B cell (primary cell): ENCODE measurements around the gene CALN1. TPM values are rescaled to one million over a fixed set of nuclear protein-coding genes. Genes with fewer than 3 reads are reported as not detected.

Source experiments
- ATAC-seq: fragments of 200-7000 bp; cut with Tn5 transposase; one replicate; pipeline ENCODE4 v1.10.0; 2021; ENCODE audit warnings: low read depth, mild to moderate bottlenecking, moderate number of reproducible peaks, moderate library complexity
- CTCF ChIA-PET: fragments of 350-600 bp; sonication (Branson Sonifier 250); formaldehyde crosslinking; loops from one replicate; lab custom pipeline; 2021; ENCODE audit warnings: antibody characterized with exemption, inconsistent platforms; lab: Charles Lee
- POLR2A ChIA-PET: fragments of 350-600 bp; sonication (Branson Sonifier 250); formaldehyde crosslinking; loops from one replicate; lab custom pipeline; 2021; ENCODE audit warnings: antibody characterized with exemption; lab: Charles Lee
- DNase-seq: peaks from one replicate; pipeline ENCODE4 v3.0.0; 2013
- H2AFZ ChIP-seq: 2 replicates; pipeline ENCODE4 v1.6.1; 2012; ENCODE audit warnings: mild to moderate bottlenecking, low read depth, low read length; ENCODE audit not compliant: insufficient read depth, poor library complexity, severe bottlenecking
- H3K27ac ChIP-seq, 2 donors: 1 replicate in 1 of 2; 2 replicates in 1 of 2; pipeline ENCODE4 v1.5.1; 2012 to 2013; ENCODE audit warnings: low read length in 2 of 2, mild to moderate bottlenecking in 2 of 2, moderate library complexity in 1 of 2
- H3K27me3 ChIP-seq, 4 experiments: fragments of 200-600 bp in 1 of 4; sonication (generic) in 1 of 4; replicated peaks in 1 of 4; 1 replicate in 2 of 4; 2 replicates in 2 of 4; pipeline versions ENCODE4 v1.6.1 to v1.7.0; 2013 to 2016; ENCODE audit warnings: low read length in 3 of 4, mild to moderate bottlenecking in 2 of 4, mixed read lengths in 1 of 4, moderate library complexity in 1 of 4; ENCODE audit not compliant: insufficient read depth in 4 of 4, control insufficient read depth in 3 of 4; ENCODE audit errors: control extremely low read depth in 1 of 4
- H3K36me3 ChIP-seq, 2 experiments: replicated peaks in 1 of 2; 1 replicate in 1 of 2; 2 replicates in 1 of 2; pipeline versions ENCODE4 v1.6.1 to v1.7.1; 2013; ENCODE audit warnings: low read length in 1 of 2; ENCODE audit not compliant: insufficient read depth in 2 of 2, control insufficient read depth in 1 of 2; ENCODE audit errors: control extremely low read depth in 1 of 2, extremely low read depth in 1 of 2
- H3K4me1 ChIP-seq, 2 donors: fragments of 200-600 bp in 1 of 2; sonication (generic) in 1 of 2; 1 replicate in 1 of 2; 2 replicates in 1 of 2; pipeline versions ENCODE4 v1.5.1 to v1.6.1; 2013 to 2017; ENCODE audit warnings: low read length in 2 of 2; ENCODE audit not compliant: control insufficient read depth in 2 of 2, insufficient read depth in 2 of 2
- H3K4me2 ChIP-seq: replicated peaks from 2 replicates; pipeline ENCODE3; 2012; ENCODE audit warnings: mild to moderate bottlenecking, low read depth, low read length; ENCODE audit not compliant: poor library complexity, severe bottlenecking
- H3K4me3 ChIP-seq, 5 experiments: fragments of 200-600 bp in 1 of 5; sonication (generic) in 1 of 5; 1 replicate in 3 of 5; 2 replicates in 2 of 5; pipeline versions ENCODE4 v1.5.1 to v1.7.0; 2011 to 2016; ENCODE audit warnings: low read length in 4 of 5, mild to moderate bottlenecking in 4 of 5, low read depth in 2 of 5, control low read depth in 1 of 5, moderate library complexity in 1 of 5; ENCODE audit not compliant: insufficient read depth in 1 of 5; ENCODE audit errors: control extremely low read depth in 1 of 5, extremely low read depth in 1 of 5
- H3K79me2 ChIP-seq: fragments of 200-600 bp; sonication (generic); one replicate; pipeline ENCODE4 v1.6.0; 2016; ENCODE audit warnings: low read length; ENCODE audit not compliant: control insufficient read depth, insufficient read depth
- H3K9ac ChIP-seq: fragments of 200-600 bp; sonication (generic); 2 replicates; pipeline ENCODE4 v1.6.1; 2017; ENCODE audit warnings: mild to moderate bottlenecking, low read length, moderate library complexity
- H3K9me3 ChIP-seq, 3 donors: one replicate each; pipeline versions ENCODE4 v1.6.1 to v1.7.1; 2013; ENCODE audit warnings: low read length in 2 of 3; ENCODE audit not compliant: control insufficient read depth in 2 of 3, insufficient read depth in 1 of 3; ENCODE audit errors: control extremely low read depth in 1 of 3
- H4K20me1 ChIP-seq: 2 replicates; pipeline ENCODE4 v1.6.0; 2012; ENCODE audit warnings: mild to moderate bottlenecking, low read length; ENCODE audit not compliant: insufficient read depth, control insufficient read depth, poor library complexity, severe bottlenecking
- H3K27ac Mint-ChIP-seq: one replicate; pipeline ENCODE4 v1.8.0; 2021; ENCODE audit warnings: mixed read lengths
- H3K27me3 Mint-ChIP-seq: one replicate; pipeline ENCODE4 v1.8.0; 2021; ENCODE audit warnings: mixed read lengths
- H3K4me1 Mint-ChIP-seq: one replicate; pipeline ENCODE4 v1.8.0; 2021; ENCODE audit warnings: mixed read lengths
- H3K4me3 Mint-ChIP-seq: one replicate; pipeline ENCODE4 v1.8.0; 2021; ENCODE audit warnings: mixed read lengths
- H3K9me3 Mint-ChIP-seq: one replicate; pipeline ENCODE4 v1.8.0; 2022; ENCODE audit warnings: mixed read lengths; ENCODE audit not compliant: insufficient read depth
- CTCF ChIP-seq: fragments of 200-600 bp; IDR thresholded peaks from one replicate; pipeline ENCODE4 v1.8.0; 2022; ENCODE audit warnings: antibody characterized with exemption, mild to moderate bottlenecking
- EZH2 ChIP-seq: IDR thresholded peaks from 2 replicates; pipeline ENCODE4 v1.6.1; 2012; ENCODE audit warnings: borderline replicate concordance, low read depth, mild to moderate bottlenecking, moderate library complexity, low read length; ENCODE audit not compliant: insufficient read depth, poor library complexity, severe bottlenecking
- WGBS: methylation state at CpG from one replicate; pipeline ENCODE4 v1.1.5; 2013; ENCODE audit warnings: missing lambda C conversion rate; ENCODE audit not compliant: insufficient coverage; 5-methylcytosine and 5-hydroxymethylcytosine counted together
- intact Hi-C: fragments of 100-400 bp; cut with micrococcal nuclease; formaldehyde crosslinking; loops from one replicate; pipeline ENCODE4 v1.10.0; 2022
- polyA plus RNA-seq: library from polyadenylated mRNA; depleted of rRNA; stranded (reverse); fragments of >200 nt; gene quantifications from 2 replicates; pipeline ENCODE4 v1.2.3, GENCODE V29; 2012
- total RNA-seq, 2 donors: library from RNA; stranded (reverse); fragments of 120-200 nt in 1 of 2; gene quantifications; 1 replicate in 1 of 2; 2 replicates in 1 of 2; pipeline versions ENCODE4 v1.2.3 to v1.2.4, GENCODE V29; 2013 to 2022

CALN1 gene
- total and polyA plus RNA-seq, 2 donors (not counting 1 experiment from before 2014, with no cell fraction given): not detected

GRCh38 chr7:72114129-72114528 is 298.0 kb downstream of the CALN1 start:
- Histone ChIP-seq H2AFZ (no peak overlapping the region), H3K4me2 (no peak overlapping the region), H4K20me1 (no peaks in the 10 kb centered on the region), H3K9me3 (peaks cover 0 to 21% (median 0%) of the 10 kb centered on the region in 3 donors), H3K4me1 (no peaks in the 10 kb centered on the region), H3K27ac (no peak overlapping the region), H3K9ac (no peak overlapping the region), H3K79me2 (no peaks in the 10 kb centered on the region), H3K36me3 (no peaks in the 10 kb centered on the region), H3K27me3 (no peaks in the 10 kb centered on the region), H3K4me3 (no peak overlapping the region)
- TF ChIP-seq EZH2 (no peak), CTCF (no peak)
- no peak for DNase-seq
- Mint-ChIP-seq H3K4me1 (no peaks in the 10 kb centered on the region), H3K9me3 (peaks cover 10% of the 10 kb centered on the region), H3K27me3 (no peaks in the 10 kb centered on the region), H3K27ac (no peak overlapping the region), H3K4me3 (no peak overlapping the region)
- POLR2A ChIA-PET: no interaction called here
- intact Hi-C loops: no loop called here
- CTCF ChIA-PET: no interaction called here
- 93% methylated on average over 2 of the region's 2 CpGs for WGBS
- ATAC-seq: no peak

- Histone ChIP-seq H3K9ac (no peak overlapping the region), H3K27ac (no peak overlapping the region), H3K4me3 (no peak overlapping the region), H3K4me1 (no peaks in the 10 kb centered on the region), H3K79me2 (no peaks in the 10 kb centered on the region), H3K9me3 (peaks cover 0 to 23% (median 0%) of the 10 kb centered on the region in 3 donors), H3K4me2 (no peak overlapping the region), H3K36me3 (no peaks in the 10 kb centered on the region), H3K27me3 (no peaks in the 10 kb centered on the region), H4K20me1 (no peaks in the 10 kb centered on the region), H2AFZ (no peak overlapping the region)
- ChIA-PET POLR2A (no interaction called here), CTCF (no interaction called here)
- intact Hi-C loops: no loop called here
- no peak overlapping the region for H3K27ac Mint-ChIP-seq
- DNase-seq (no peak), ATAC-seq (no peak)
- no peak for TF ChIP-seq EZH2
- TF ChIP-seq CTCF: no peak
- peaks cover 13% of the 10 kb centered on the region for H3K9me3 Mint-ChIP-seq
- 89% methylated on average over 5 of the region's 5 CpGs for WGBS
- H3K4me3 Mint-ChIP-seq: no peak overlapping the region
- H3K27me3 Mint-ChIP-seq: no peaks in the 10 kb centered on the region
- no peaks in the 10 kb centered on the region for H3K4me1 Mint-ChIP-seq
Observed at GRCh38 chr7:72112992-72113391, 299.1 kb downstream of the CALN1 start.
